Natural killer cell (primary cell): Measurements from ENCODE around the gene DLGAP3. TPM values are rescaled to one million over a fixed set of nuclear protein-coding genes. Genes with fewer than 3 reads are reported as not detected.

ENCODE experiments used
- ATAC-seq, 3 donors: fragments of 150-1000 bp in 2 of 3; fragments of 200-7000 bp in 1 of 3; cut with Tn5 transposase; 1 replicate in 1 of 3; 2 replicates in 2 of 3; pipeline ENCODE4 v1.10.0; 2021; ENCODE audit warnings: mild to moderate bottlenecking in 2 of 3, moderate library complexity in 2 of 3
- DNase-seq, 2 donors: peaks; one replicate each; pipeline versions ENCODE4 v3.0.0 to v3.0.0-alpha.2; 2013 to 2021; ENCODE audit warnings: mixed read lengths in 1 of 2
- H3K27ac ChIP-seq: one replicate; pipeline ENCODE4 v1.5.1; 2013; ENCODE audit warnings: mild to moderate bottlenecking, low read length
- H3K27me3 ChIP-seq: one replicate; pipeline ENCODE4 v1.6.1; 2013; ENCODE audit warnings: low read length; ENCODE audit not compliant: control insufficient read depth, insufficient read depth
- H3K36me3 ChIP-seq: one replicate; pipeline ENCODE4 v1.6.1; 2013; ENCODE audit warnings: low read length; ENCODE audit not compliant: control insufficient read depth, insufficient read depth
- H3K4me1 ChIP-seq: one replicate; pipeline ENCODE4 v1.6.1; 2013; ENCODE audit warnings: low read length; ENCODE audit not compliant: control insufficient read depth, insufficient read depth
- H3K4me3 ChIP-seq: one replicate; pipeline ENCODE4 v1.5.1; 2013; ENCODE audit warnings: low read length
- H3K9me3 ChIP-seq: one replicate; pipeline ENCODE4 v1.6.1; 2013; ENCODE audit warnings: low read length; ENCODE audit not compliant: control insufficient read depth, insufficient read depth
- H3K27ac Mint-ChIP-seq, 2 donors: one replicate each; pipeline ENCODE4 v1.8.0; 2022; ENCODE audit warnings: mild to moderate bottlenecking in 2 of 2, mixed read lengths in 2 of 2, moderate library complexity in 1 of 2
- H3K27me3 Mint-ChIP-seq, 2 donors: one replicate each; pipeline ENCODE4 v1.8.0; 2022; ENCODE audit warnings: low read depth in 2 of 2, mixed read lengths in 2 of 2
- H3K36me3 Mint-ChIP-seq: one replicate; pipeline ENCODE4 v1.8.0; 2022; ENCODE audit warnings: mixed read lengths
- H3K4me1 Mint-ChIP-seq, 2 donors: one replicate each; pipeline ENCODE4 v1.8.0; 2022; ENCODE audit warnings: mixed read lengths in 2 of 2
- H3K4me3 Mint-ChIP-seq: one replicate; pipeline ENCODE4 v1.8.0; 2022; ENCODE audit warnings: mild to moderate bottlenecking, moderate library complexity, mixed read lengths
- H3K9me3 Mint-ChIP-seq, 2 donors: one replicate each; pipeline ENCODE4 v1.8.0; 2022; ENCODE audit warnings: mixed read lengths in 2 of 2
- WGBS: methylation state at CpG from one replicate; pipeline ENCODE4 v1.1.7; 2013; ENCODE audit warnings: missing lambda C conversion rate; ENCODE audit not compliant: insufficient coverage; 5-methylcytosine and 5-hydroxymethylcytosine counted together
- intact Hi-C: fragments of 100-400 bp; cut with micrococcal nuclease; formaldehyde crosslinking; loops from one replicate; pipeline ENCODE4 v1.14.2; 2022
- total RNA-seq, 4 donors: library from RNA; stranded (reverse); fragments of 120-200 nt in 1 of 4; gene quantifications; one replicate each; pipeline versions ENCODE4 v1.2.3 to v1.2.4, GENCODE V29; 2013 to 2022
- TF ChIP-seq, protein P1 (sequence below): fragments of 200-600 bp; IDR thresholded peaks from one replicate; pipeline ENCODE4 v1.8.0; 2022; ENCODE audit warnings: antibody characterized with exemption

DLGAP3 gene
- total RNA-seq, 3 donors from 2014 or later (not counting 1 experiment from before 2014, with no cell fraction given), result 0.33 to 0.38 (median 0.36) TPM

DNA sequence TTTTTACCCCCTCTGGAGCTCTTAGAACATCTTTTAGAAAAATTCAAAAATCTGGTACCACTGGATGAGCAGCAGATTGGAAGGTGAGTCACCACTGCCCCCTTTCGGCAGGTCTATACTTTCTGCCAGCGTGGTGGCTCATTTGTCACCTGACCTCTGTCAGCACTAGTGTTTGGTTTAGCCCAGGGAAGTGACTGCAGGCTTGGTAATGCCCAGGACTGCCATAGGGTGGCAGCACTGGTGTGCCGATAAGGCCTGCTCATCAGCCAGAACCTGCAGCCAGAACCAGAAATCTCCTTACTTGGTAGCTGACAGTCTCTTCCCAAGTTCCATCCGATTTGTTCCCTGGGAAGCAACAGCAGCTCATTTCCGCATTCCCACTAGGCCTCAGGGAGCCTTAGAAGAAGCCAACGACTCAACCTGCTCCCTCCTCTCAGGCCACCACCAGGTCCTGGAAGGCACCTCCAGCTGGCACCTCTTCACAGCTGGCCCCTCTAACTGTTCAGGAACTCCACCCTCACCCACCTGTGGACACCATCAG is 76.7 kb downstream of the DLGAP3 start:
- TF ChIP-seq, protein P1, sequence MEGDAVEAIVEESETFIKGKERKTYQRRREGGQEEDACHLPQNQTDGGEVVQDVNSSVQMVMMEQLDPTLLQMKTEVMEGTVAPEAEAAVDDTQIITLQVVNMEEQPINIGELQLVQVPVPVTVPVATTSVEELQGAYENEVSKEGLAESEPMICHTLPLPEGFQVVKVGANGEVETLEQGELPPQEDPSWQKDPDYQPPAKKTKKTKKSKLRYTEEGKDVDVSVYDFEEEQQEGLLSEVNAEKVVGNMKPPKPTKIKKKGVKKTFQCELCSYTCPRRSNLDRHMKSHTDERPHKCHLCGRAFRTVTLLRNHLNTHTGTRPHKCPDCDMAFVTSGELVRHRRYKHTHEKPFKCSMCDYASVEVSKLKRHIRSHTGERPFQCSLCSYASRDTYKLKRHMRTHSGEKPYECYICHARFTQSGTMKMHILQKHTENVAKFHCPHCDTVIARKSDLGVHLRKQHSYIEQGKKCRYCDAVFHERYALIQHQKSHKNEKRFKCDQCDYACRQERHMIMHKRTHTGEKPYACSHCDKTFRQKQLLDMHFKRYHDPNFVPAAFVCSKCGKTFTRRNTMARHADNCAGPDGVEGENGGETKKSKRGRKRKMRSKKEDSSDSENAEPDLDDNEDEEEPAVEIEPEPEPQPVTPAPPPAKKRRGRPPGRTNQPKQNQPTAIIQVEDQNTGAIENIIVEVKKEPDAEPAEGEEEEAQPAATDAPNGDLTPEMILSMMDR, result peak; percentile 93
- H3K9me3 Mint-ChIP-seq, result no peaks in the 10 kb centered on the region
- intact Hi-C loops, result loop anchor here (1.0 to 2.0 kb wide), 3 partner anchors 14 to 66 kb away; no protein-coding TSS in a partner anchor
- 48% methylated on average over 6 of the region's 6 CpGs for WGBS
- no peaks in the 10 kb centered on the region for H3K36me3 Mint-ChIP-seq
- Histone ChIP-seq H3K4me1 (peaks cover 2% of the 10 kb centered on the region), H3K4me3 (no peak overlapping the region), H3K27ac (no peak overlapping the region), H3K9me3 (no peaks in the 10 kb centered on the region), H3K27me3 (no peaks in the 10 kb centered on the region), H3K36me3 (peaks cover 29% of the 10 kb centered on the region)
- no peaks in the 10 kb centered on the region for H3K27me3 Mint-ChIP-seq
- H3K4me3 Mint-ChIP-seq, result no peak overlapping the region
- peaks cover 40 to 43% of the 10 kb centered on the region in 2 donors for H3K4me1 Mint-ChIP-seq
- DNase-seq (peak; percentile 83 to 96), ATAC-seq (peak; percentile 100)
- H3K27ac Mint-ChIP-seq, result peak overlapping the region; percentile 43 to 57

DNA sequence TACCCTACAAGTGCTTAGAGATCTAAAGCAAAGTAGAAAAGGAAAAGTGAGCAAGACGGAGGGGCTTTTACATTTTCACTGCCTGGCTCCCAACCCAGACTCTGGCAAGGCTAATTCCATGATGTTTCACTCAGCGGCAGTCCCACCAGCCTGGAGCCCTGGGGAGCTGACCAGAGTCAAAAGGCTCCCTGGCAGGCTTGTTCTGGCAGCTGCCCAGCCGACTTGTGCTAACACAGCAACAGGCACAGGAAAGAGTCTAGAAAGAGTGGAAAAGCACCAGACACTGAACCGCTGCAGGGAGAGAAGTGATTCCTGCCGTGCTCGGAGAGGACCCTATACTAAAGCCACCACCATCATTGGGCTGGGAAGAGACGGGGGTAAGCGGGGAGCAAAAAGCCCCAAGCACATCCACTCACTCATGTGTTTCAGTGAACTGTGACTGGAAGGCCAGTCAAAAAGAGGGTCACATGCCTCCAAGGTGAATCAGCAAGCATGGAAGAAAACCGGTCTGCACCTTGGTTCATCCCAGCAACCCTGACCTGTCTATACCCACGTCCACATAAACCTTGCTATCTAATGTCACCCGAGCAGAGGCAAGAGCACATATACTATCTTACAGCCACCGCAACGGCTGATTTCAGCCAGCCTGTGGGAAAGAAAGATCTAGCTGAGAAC is 77.9 kb downstream of the DLGAP3 start:
- Mint-ChIP-seq H3K4me1 (peaks cover 28 to 32% of the 10 kb centered on the region in 2 donors), H3K9me3 (no peaks in the 10 kb centered on the region), H3K36me3 (no peaks in the 10 kb centered on the region), H3K27ac (no peak overlapping the region), H3K27me3 (no peaks in the 10 kb centered on the region), H3K4me3 (no peak overlapping the region)
- no peaks in the 10 kb centered on the region for H3K4me1 ChIP-seq
- TF ChIP-seq, protein P1, result no peak
- WGBS, result 98% methylated on average over 13 of the region's 13 CpGs
- ATAC-seq (no peak), DNase-seq (no peak)
- H3K36me3 ChIP-seq, result peaks cover 32% of the 10 kb centered on the region
- intact Hi-C loops, result loop anchor here (1.0 to 2.0 kb wide), 3 partner anchors 15 to 65 kb away; no protein-coding TSS in a partner anchor
- no peak overlapping the region for H3K27ac ChIP-seq
- no peaks in the 10 kb centered on the region for H3K9me3 ChIP-seq
- H3K27me3 ChIP-seq, result no peaks in the 10 kb centered on the region
- no peak overlapping the region for H3K4me3 ChIP-seq

- Mint-ChIP-seq H3K4me3 (no peak overlapping the region), H3K27me3 (no peaks in the 10 kb centered on the region), H3K9me3 (no peaks in the 10 kb centered on the region), H3K36me3 (no peaks in the 10 kb centered on the region), H3K4me1 (peaks cover 27 to 28% of the 10 kb centered on the region in 2 donors), H3K27ac (peak overlapping the region in 1 of 2 donors; percentile 7)
- Histone ChIP-seq H3K27ac (no peak overlapping the region), H3K4me3 (no peak overlapping the region), H3K9me3 (no peaks in the 10 kb centered on the region), H3K27me3 (no peaks in the 10 kb centered on the region), H3K4me1 (no peaks in the 10 kb centered on the region), H3K36me3 (peaks cover 27% of the 10 kb centered on the region)
- intact Hi-C loops, result no loop called here
- TF ChIP-seq, protein P1, result no peak
- WGBS, result 88% methylated on average over 5 of the region's 6 CpGs
- ATAC-seq, result no peak
- DNase-seq, result no peak
Observed at GRCh38 chr1:34850382-34850781, 79.1 kb downstream of the DLGAP3 start.
